KMS-11 (cell line): ENCODE data around the gene C2orf92.

ENCODE experiments used
- H2AFZ ChIP-seq: fragments of 200-600 bp; sonication (generic); 2 replicates; pipeline ENCODE4 v1.6.1; 2016; ENCODE audit warnings: antibody characterized with exemption, mixed run types, low read depth
- H3K27ac ChIP-seq: fragments of 200-600 bp; sonication (generic); 2 replicates; pipeline ENCODE4 v1.6.1; 2016; ENCODE audit warnings: mild to moderate bottlenecking, mixed run types
- H3K27me3 ChIP-seq: fragments of 200-600 bp; sonication (generic); 2 replicates; pipeline ENCODE4 v1.6.1; 2017; ENCODE audit warnings: mild to moderate bottlenecking, low read depth, mixed run types, moderate library complexity; ENCODE audit not compliant: insufficient read depth
- H3K36me3 ChIP-seq: fragments of 200-600 bp; sonication (generic); 2 replicates; pipeline ENCODE4 v1.6.1; 2017; ENCODE audit warnings: mild to moderate bottlenecking, mixed run types; ENCODE audit not compliant: insufficient read depth
- H3K4me1 ChIP-seq: fragments of 200-600 bp; sonication (generic); 2 replicates; pipeline ENCODE4 v1.6.1; 2016; ENCODE audit warnings: mild to moderate bottlenecking, low read depth, mixed run types; ENCODE audit not compliant: poor library complexity, severe bottlenecking
- H3K4me2 ChIP-seq: fragments of 200-600 bp; sonication (generic); 2 replicates; pipeline ENCODE4 v1.7.0; 2016; ENCODE audit warnings: mild to moderate bottlenecking, mixed run types
- H3K4me3 ChIP-seq: fragments of 200-600 bp; sonication (generic); IDR thresholded peaks from 2 replicates; pipeline ENCODE4 v1.6.1; 2017; ENCODE audit warnings: low read depth, low read length, mixed read lengths; ENCODE audit not compliant: insufficient read depth
- H3K79me2 ChIP-seq: fragments of 200-600 bp; sonication (generic); 2 replicates; pipeline ENCODE4 v1.6.1; 2016; ENCODE audit warnings: low read depth, mixed run types; ENCODE audit not compliant: insufficient read depth
- H3K9ac ChIP-seq: fragments of 200-600 bp; sonication (generic); 2 replicates; pipeline ENCODE4 v1.6.1; 2016; ENCODE audit warnings: mild to moderate bottlenecking, mixed run types
- H4K20me1 ChIP-seq: fragments of 200-600 bp; sonication (generic); 2 replicates; pipeline ENCODE4 v1.6.1; 2016; ENCODE audit warnings: mild to moderate bottlenecking, mixed run types; ENCODE audit not compliant: insufficient read depth
- CTCF ChIP-seq: fragments of 200-600 bp; sonication (generic); conservative IDR thresholded peaks from 2 replicates; pipeline ENCODE4 v1.6.1; 2017; ENCODE audit warnings: low read depth, mild to moderate bottlenecking, antibody characterized with exemption, low read length, moderate library complexity, mixed read lengths

Gene C2orf92

GRCh38 chr2:97740590-97741182, 71.2 kb downstream of the C2orf92 start:
- H3K4me3 ChIP-seq: no peak overlapping the region
- H3K27ac ChIP-seq: no peak overlapping the region
- H3K79me2 ChIP-seq: no peaks in the 10 kb centered on the region
- no peaks in the 10 kb centered on the region for H3K4me1 ChIP-seq
- H3K27me3 ChIP-seq: no peaks in the 10 kb centered on the region
- H3K36me3 ChIP-seq: no peaks in the 10 kb centered on the region
- H4K20me1 ChIP-seq: no peaks in the 10 kb centered on the region
- no peak overlapping the region for H3K4me2 ChIP-seq
- no peak overlapping the region for H2AFZ ChIP-seq
- peak; percentile 64 for TF ChIP-seq CTCF
- no peak overlapping the region for H3K9ac ChIP-seq

GRCh38 chr2:97741251-97741650, 71.7 kb downstream of the C2orf92 start:
- Histone ChIP-seq H3K27me3 (no peaks in the 10 kb centered on the region), H3K79me2 (no peaks in the 10 kb centered on the region), H3K4me3 (no peak overlapping the region), H3K9ac (no peak overlapping the region), H4K20me1 (no peaks in the 10 kb centered on the region), H3K27ac (no peak overlapping the region), H3K4me2 (no peak overlapping the region), H2AFZ (no peak overlapping the region), H3K4me1 (no peaks in the 10 kb centered on the region), H3K36me3 (no peaks in the 10 kb centered on the region)
- no peak for TF ChIP-seq CTCF

DNA sequence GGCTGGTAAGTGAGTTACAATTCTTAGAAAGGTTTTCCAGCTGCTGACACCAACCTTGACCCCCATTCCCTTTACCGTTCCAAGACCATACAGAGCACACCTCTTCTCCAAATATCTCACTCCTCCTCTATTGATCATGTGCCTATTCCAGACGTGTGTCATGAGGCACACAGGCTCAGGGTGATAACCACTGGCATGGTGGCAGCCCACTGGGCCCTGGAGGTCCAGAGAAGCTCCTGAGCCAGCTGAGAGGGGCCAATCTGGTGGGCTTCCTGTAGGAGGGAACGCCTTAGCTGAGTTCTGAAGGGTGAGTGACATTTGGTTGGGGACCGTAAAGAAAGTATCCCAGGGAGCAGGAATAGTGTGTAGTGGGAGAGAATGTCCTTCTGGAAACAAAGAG, 72.2 kb downstream of the C2orf92 start:
- Histone ChIP-seq H3K4me1 (no peaks in the 10 kb centered on the region), H3K9ac (no peak overlapping the region), H3K79me2 (no peaks in the 10 kb centered on the region), H3K27ac (no peak overlapping the region), H3K4me3 (no peak overlapping the region), H2AFZ (no peak overlapping the region), H3K27me3 (no peaks in the 10 kb centered on the region), H3K36me3 (no peaks in the 10 kb centered on the region), H4K20me1 (no peaks in the 10 kb centered on the region), H3K4me2 (no peak overlapping the region)
- no peak for TF ChIP-seq CTCF

DNA sequence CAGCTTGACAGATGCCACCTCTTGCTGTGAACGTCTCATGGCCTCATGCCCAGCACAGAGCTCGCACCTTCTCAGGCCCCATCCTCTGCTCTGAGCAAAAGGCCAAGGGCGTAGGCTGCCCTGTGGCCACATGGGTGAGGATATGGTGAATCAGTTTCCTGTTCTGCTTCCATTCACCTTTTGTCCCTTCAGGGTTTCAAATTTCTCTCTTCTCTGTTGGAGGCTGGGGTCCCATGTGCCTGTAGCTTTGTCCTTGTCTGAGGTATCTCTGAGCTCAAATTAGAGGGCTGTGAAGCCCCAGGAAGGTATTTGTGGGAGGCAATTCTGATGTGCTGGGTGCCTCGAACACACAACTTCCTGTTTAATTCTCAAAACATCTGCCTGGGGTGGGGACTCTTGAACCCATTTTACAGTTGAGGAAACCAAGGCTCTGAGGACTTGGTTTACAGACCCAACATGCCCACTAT, 72.9 kb downstream of the C2orf92 start:
- H3K4me2 ChIP-seq: no peak overlapping the region
- no peaks in the 10 kb centered on the region for H3K36me3 ChIP-seq
- TF ChIP-seq CTCF: no peak
- no peaks in the 10 kb centered on the region for H4K20me1 ChIP-seq
- no peak overlapping the region for H2AFZ ChIP-seq
- no peak overlapping the region for H3K9ac ChIP-seq
- H3K27ac ChIP-seq: no peak overlapping the region
- no peaks in the 10 kb centered on the region for H3K4me1 ChIP-seq
- no peaks in the 10 kb centered on the region for H3K27me3 ChIP-seq
- H3K79me2 ChIP-seq: no peaks in the 10 kb centered on the region
- no peak overlapping the region for H3K4me3 ChIP-seq
